ENCODE results near the gene AGXT2.
A peak's percentile ranks its signal among the peaks of the same experiment; 100 is the strongest.

The AGXT2 gene

DNA sequence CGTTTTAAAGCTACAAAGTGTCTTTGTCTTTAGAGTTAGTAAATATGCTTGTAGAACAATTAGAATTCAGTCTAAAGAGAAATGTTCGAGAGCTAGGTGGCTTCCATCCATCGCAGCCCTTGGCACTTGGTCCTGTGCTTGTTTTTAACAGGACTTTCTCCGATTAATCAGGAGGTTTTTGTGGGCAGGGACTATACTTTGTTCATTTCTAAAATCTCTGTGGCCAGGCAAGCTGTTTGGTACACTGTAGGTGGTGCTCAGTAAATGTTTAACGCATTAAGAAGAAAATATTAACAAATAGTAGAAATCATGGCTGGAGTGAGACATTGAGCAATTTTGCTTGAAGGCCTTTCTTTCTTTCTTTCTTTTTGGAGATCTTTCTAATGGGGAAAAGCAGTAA is 20.8 kb downstream of the AGXT2 start:
- in situ Hi-C loops (cut with HindIII; ENCODE audit: low pct_ligation_motif_present, low pct_unique_long_range_greater_than_20kb, low sequenced_read_pairs) = no loop called here
- peak; percentile 43 for DNase-seq

DNA sequence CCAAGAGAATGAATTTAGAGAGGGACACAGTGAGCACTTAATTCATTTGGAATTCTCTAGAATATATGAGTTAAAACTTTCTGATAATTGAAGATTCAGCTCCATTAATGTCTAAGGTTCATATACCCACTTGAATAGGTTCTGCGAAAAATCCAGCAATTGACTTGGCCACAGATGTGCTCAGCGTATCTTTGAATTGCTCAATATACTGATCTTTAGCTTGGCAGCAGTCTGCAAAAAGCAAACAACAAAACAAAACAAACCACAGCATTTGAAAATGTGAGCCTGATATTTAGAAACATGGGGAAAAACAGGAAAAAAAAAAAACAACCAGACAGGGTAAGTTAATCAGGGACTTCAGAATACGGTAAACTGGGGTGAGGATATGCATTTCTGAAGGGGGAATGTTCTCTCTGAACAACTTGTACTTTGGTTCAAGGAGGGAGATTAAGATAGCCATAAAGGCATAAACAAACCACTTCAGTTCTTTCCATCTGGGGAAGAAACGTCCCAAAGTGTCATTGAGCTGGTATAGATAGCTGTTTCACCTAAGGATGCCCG is 21.4 kb downstream of the AGXT2 start:
- DNase-seq = no peak
- in situ Hi-C loops (cut with HindIII; ENCODE audit: low pct_ligation_motif_present, low pct_unique_long_range_greater_than_20kb, low sequenced_read_pairs) = no loop called here

DNA sequence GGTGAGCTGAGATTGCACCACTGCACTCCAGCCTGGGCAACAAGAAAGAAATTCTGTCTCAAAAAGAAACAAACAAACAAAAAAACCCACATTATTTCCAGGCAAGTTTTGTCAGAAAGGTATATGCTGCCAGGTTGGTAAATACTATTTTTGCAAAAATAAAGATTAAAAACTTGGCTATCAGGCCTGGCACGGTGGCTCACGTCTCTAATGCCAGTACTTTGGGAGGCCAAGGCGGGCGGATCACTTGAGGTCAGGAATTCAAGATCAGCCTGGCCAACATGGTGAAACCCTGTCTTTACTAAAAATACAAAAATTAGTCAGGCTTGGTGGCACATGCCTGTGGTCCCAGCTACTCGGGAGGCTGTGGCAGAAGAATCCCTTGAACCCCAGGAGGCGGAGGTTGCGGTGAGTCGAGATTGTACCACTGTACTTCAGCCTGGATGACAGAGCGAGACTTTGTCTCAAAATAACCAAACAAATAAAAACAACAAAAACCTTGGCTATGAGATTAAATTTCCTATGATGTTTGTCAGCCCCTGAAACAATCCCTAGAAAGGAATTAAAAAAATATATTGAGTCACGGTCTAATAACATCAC is 22.7 kb downstream of the AGXT2 start:
- DNase-seq = no peak
- in situ Hi-C loops (cut with HindIII; ENCODE audit: low pct_ligation_motif_present, low pct_unique_long_range_greater_than_20kb, low sequenced_read_pairs) = no loop called here

DNA sequence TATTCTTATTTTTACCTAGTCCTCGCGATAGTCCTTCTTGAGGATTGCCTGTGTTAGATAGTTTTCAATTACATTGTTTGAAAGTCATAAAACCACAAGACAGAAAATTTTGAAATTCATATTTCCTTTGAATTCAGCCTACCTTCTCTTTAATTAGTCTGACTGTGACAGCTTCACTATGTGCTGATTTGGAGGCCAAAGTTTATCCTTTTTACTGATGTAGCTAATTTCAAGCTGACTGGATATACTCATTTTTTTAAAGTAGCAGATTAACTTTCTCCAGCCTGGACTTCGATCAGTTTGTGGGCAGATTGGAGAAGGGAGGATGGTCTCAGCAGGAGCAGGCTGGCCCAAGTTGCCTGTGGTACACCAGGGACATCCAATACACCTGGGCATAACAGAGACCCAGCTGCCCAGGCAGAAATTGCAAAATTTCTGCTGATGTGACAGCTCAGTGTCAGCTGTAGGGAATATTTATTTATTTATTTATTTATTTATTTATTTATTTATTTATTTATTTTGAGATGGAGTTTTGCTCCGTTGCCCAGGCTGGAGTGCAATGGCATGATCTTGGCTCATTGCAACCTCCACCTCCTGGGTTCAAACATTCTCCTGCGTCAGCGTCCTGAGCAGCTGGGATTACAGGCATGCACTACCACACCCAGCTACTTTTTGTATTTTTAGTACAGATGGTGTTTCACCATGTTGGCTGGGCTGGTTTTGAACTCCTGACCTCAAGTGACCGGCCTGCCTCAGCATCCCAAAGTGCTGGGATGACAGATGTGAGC is 24.2 kb downstream of the AGXT2 start:
- in situ Hi-C loops (cut with HindIII; ENCODE audit: low pct_ligation_motif_present, low pct_unique_long_range_greater_than_20kb, low sequenced_read_pairs) = no loop called here

DNA sequence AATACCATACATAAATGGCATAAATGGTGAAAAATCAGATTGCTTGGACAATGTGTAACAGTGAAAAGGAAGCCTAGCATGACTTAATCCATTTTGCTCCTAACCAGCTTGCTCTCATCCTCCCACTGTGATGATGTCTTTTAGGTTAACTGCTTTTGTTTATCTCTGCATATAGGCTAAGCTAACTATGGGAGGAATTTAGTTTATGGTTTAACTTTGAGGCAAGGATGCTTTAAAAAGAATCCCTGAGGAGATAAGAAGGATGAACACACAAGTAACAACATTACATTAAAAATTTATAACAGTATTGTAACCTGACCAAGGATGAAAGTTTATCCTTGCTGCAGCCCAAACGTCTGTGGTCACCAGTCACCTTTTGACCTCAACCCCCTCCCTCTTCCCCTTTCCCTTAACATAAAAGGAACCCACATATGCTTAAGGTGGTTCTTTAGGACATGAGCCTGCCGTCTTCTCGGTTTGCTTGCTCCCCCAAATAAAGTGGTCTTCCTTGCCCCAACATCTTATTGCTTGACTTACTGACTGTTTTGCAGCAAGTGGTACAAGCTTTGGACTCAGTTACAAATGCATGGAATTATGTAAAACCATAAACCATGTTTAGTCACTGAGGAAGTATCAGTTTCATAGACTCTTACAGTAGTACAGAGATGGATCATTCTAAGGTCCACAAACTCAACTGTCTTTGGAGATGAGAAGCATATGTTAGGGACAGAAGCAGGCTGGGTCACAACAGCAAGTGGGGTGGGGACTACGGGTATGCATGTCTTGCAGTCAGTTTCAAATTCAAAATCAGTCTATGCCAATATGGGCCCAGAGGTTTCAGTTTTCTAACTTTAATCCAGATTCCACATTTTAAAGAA is 31.3 kb downstream of the AGXT2 start:
- in situ Hi-C loops (cut with HindIII; ENCODE audit: low pct_ligation_motif_present, low pct_unique_long_range_greater_than_20kb, low sequenced_read_pairs) = no loop called here
- DNase-seq = no peak

More for the DNA sequence above, 24.2 kb downstream of the AGXT2 start:
- DNase-seq = no peak

DNA sequence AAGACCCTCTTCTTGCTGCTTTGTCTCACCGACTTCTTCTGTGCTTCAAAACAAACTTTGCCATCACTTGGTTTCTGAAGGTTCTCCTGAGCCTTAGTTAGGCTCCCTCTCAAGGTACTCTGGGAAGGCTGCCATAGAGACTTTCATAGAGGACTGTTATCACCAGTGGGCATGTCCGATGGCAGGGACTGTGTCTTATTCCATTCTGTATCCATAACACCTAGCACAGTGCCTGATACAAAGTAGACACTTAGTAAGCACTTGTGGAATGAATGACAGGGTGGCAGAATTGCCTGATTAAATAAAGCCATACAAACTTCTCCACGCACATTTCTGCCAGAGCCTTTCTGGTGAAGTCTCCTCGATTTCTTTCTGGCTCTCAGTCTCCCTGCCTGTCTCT is 32.7 kb downstream of the AGXT2 start:
- in situ Hi-C loops (cut with HindIII; ENCODE audit: low pct_ligation_motif_present, low pct_unique_long_range_greater_than_20kb, low sequenced_read_pairs) = no loop called here
- DNase-seq = no peak

DNA sequence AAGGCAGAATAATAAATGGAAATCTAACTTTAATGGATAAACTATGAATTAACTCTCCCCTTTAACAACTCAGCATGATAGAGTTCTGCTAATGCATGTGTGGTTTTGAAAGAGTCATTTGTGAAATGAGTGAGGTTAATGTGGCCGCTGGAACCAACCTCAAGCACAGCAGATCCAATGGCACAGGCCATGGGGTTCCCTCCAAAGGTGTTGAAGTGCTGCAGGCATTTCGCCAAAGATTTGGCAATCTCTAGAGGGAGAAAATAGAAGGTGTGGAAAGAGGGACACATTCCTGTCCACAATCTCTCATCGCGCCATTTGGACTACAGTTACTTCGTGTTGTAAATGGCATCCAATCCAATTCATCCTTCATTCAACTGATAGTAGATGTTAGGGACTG is 35.0 kb downstream of the AGXT2 start:
- in situ Hi-C loops (cut with HindIII; ENCODE audit: low pct_ligation_motif_present, low pct_unique_long_range_greater_than_20kb, low sequenced_read_pairs) = no loop called here
- no peak for DNase-seq

DNA sequence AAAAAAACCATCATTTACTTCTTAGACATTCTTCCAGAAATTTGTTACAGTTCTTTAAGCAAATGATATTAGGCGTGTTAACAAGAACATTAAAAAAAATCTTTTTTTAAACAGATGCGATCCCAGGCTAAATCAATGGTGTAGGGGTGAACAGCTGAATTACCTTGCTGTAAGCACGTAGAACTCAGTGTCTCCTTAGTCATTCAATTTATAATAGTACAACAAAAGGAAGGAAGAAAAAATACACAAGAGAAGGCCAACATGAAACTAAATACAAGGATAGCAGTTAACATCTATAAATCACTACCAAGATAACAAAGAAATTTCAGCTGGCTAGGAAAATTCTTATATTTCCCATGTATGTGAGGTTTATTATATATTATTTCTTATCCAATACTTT is 35.4 kb downstream of the AGXT2 start:
- DNase-seq = no peak
- in situ Hi-C loops (cut with HindIII; ENCODE audit: low pct_ligation_motif_present, low pct_unique_long_range_greater_than_20kb, low sequenced_read_pairs) = no loop called here

DNA sequence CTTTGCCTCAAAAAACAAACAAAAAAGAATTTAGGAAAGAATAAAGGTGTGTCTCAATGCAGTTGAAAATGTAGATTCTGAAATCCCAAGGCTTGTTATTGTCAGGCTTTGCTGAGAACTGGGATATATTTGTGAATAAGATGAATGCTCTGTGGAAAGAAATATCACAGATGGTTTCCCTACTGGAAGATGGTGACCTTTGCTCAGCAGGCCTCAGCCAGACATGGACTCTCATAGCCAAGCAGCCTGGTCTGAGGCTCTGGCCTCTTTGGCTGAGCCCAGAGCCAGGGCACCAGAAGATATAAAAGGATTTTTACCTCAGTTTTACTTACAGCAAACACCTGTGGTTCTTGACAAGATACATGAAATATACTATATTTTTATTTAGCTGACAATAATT is 37.1 kb downstream of the AGXT2 start:
- in situ Hi-C loops (cut with HindIII; ENCODE audit: low pct_ligation_motif_present, low pct_unique_long_range_greater_than_20kb, low sequenced_read_pairs) = no loop called here
- no peak for DNase-seq

DNA sequence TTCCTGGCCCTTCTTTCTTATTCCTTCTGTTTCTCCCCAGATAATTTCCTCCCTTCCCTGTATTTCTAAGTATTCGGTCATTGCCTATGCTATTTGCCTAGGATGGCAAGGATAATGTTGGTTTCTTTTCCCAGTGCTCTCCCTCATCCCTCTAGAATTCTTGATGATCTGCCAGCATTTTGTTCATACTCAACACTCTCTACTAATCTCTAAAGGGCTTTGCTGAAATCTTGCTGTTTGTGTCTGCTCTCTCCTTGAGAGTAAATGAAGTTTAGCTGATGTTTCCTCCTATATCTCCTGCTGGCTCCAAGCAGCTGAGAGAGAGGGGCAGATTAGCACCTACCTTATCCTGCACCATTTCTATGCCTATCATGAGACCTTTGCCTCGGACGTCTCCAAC is 38.1 kb downstream of the AGXT2 start:
- DNase-seq = no peak
- in situ Hi-C loops (cut with HindIII; ENCODE audit: low pct_ligation_motif_present, low pct_unique_long_range_greater_than_20kb, low sequenced_read_pairs) = no loop called here

DNA sequence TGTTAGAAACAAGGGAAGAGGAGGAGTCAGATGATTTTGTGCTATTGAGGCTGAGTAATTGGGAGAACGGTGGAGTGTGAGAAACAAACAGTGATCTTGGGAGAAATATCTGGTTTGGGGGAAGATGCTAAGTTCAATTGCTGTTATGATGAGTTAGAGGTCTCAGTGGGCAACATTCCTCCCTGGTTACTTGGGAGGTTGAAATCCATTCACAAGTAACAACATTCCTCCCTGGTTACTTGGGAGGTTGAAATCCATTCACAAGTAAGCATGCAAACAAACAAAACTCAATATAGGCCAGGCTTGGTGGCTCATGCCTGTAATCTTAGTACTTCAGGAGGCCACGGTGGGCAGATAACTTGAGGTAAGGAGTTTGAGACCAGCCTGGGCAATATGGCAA is 38.7 kb downstream of the AGXT2 start:
- in situ Hi-C loops (cut with HindIII; ENCODE audit: low pct_ligation_motif_present, low pct_unique_long_range_greater_than_20kb, low sequenced_read_pairs) = no loop called here
- no peak for DNase-seq

DNA sequence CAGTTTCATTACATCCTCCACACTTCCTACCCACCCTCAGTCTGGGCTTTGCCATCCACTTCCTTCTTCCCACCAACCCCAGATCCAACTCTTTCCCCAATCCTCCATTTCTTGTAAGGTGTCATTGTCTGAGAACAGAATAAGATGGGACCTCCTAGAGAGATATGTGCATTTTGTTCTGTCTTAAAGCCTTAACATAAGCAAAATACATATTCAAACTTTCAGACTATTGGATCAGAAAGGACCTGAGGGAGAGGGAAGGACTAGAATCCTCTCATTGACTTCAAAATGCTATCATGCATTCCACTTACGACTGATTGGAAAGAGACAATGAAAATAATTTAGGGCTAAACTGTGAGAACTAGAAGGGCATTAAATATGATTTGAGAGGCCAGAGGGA is 43.0 kb downstream of the AGXT2 start:
- no peak for DNase-seq
- in situ Hi-C loops (cut with HindIII; ENCODE audit: low pct_ligation_motif_present, low pct_unique_long_range_greater_than_20kb, low sequenced_read_pairs) = no loop called here

DNA sequence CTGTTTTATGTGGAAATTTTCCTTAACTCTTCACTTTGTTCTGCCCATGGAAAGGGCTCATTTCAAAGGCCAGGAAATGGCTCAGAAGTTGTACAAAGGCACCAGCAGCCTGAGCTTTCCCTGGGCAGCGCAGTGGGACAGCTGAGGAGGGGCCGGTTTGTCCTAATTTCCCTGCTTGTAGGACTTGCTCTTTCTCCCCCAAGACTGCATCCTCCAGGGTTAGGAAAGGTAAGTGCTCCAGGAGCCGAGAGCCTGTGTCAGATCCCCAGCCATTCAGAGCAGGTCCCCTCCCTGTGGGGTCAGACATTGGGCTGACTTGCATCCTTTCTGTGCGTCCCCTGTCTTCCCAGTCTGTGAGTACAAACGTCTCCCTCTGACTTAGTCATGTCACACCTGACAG is 43.5 kb downstream of the AGXT2 start:
- no peak for DNase-seq
- in situ Hi-C loops (cut with HindIII; ENCODE audit: low pct_ligation_motif_present, low pct_unique_long_range_greater_than_20kb, low sequenced_read_pairs) = no loop called here

DNA sequence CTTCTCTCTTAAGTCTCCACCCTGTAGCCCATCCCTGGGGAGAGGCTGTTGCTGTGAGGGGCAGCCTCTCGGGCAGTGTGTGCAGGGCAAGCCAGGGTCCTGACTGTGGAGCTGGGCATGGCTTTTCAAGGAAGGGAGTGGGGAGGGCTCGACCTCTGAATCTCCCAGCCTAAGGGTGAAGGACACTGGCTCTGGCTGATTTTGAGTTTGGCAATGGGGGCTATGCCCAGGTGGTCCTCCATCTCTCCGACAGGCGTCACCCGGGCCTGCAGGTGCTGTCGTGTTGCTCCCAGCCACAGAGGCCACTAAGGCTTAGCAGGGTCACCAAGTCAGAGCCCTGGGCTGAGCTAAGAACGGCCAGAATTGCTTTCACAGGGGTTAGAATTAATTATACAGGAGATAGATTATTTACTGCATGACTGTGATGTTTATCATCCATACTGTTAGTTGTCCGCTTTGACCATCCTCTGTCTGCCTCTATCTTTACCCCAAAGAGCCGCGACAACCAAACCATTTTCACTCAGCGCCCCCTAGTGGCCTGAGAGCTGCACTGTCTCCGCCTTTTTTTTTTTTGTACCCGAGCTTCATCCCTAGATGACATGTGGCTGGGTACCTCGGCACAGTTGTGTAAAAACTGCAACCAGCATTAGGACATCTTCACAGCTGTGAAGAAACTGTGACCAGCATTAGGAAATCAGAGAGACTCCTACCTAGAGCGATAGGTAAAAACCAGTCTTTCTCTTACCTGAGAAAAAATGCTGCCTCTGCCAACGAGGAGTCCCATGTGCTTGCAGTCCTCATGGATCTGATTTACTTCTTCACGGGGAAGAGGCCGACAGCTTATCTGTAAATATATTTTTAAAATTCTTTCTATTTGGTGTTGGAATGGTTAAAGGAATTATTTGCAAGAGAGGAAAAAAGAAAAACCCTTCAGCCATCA is 44.5 kb downstream of the AGXT2 start:
- in situ Hi-C loops (cut with HindIII; ENCODE audit: low pct_ligation_motif_present, low pct_unique_long_range_greater_than_20kb, low sequenced_read_pairs) = no loop called here
- DNase-seq = peak; percentile 56

DNA sequence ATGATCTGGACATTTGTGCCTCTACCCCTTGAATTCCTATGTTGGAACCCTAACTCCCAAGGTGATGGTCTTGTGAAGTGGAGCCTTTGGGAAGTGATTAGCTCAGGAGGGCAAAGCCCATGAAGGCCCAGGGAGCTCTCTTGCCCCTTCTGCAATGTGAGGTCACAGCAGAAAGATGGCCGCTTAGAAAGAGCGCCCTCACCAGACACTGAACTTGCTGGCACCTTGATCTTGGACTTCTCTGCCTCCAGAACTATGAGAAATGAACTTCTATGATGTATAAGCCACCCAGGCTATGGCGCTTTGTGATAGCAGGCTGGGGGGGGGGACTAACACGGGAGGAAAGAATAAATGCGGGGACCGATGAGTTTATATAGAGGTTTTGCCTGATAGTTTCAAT is 45.3 kb downstream of the AGXT2 start:
- in situ Hi-C loops (cut with HindIII; ENCODE audit: low pct_ligation_motif_present, low pct_unique_long_range_greater_than_20kb, low sequenced_read_pairs) = no loop called here
- no peak for DNase-seq

DNA sequence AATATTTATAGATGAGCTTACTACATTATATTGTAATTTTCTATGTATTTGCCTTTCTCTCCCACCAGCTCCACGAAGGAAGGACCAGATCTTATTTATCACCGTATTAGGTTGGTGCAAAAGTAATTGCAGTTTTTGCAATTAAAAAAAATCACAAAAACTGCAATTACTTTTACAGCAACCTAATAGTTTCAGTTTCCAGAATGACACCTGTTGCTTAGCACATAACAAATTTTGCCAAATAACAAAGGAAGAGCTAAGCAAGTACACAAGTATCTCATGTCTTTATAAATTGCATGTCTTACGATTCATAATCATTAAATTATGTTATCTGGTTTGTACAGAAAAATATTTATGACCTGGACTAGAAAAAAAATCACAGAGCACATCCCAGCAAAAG is 45.9 kb downstream of the AGXT2 start:
- DNase-seq = no peak
- in situ Hi-C loops (cut with HindIII; ENCODE audit: low pct_ligation_motif_present, low pct_unique_long_range_greater_than_20kb, low sequenced_read_pairs) = no loop called here

DNA sequence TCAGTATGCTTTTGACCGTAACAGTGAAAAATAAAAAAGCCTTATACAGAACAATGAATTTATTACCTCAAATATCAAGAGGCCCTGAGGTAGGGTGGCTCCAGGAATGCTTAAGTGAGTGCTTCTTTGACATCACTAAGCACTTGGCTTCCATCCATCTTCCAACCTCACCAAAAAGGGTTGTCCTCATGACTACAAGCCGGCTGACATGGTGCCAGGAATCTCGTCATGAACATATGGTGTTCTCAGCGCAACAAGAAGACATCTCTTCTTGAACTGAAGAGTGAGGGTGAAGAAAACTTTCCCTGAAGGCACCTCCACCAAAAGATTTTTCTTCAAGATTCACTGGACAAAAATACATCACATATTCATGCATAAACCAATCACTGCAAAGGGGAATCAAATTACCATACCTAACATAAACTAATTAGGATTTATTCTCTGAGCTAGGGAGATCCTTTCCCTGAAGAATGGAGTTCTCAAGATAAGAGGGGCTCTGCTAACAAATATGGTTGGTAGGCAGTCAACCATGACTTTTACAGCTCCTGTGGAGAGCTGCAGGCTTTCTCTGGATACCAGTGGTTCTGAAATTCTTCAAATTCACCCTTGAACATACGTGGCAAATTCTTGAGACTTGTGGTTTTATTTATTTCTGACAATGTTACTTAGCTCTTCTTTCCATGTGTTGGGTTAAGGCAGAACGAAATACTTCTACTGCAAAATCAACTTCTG is 49.5 kb downstream of the AGXT2 start:
- DNase-seq = no peak
- in situ Hi-C loops (cut with HindIII; ENCODE audit: low pct_ligation_motif_present, low pct_unique_long_range_greater_than_20kb, low sequenced_read_pairs) = no loop called here

DNA sequence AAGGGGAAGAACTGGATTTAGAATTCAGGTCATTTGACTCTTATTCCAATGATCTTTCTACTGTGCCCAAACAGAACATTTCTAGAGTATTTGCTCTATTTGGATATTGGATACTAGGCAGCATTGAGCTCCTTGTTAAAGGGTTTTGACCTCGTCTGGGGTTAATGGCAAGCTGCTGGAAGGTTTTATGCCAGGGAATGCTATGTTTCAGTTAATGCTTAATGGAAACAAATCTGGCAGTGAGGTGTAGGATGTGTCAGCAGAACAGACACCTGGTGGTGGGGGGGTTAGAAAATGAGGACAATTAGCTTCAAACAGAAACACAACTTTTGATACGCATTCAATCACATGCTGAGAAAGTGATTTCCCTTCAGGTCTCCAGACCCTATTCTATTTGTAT is 51.5 kb downstream of the AGXT2 start:
- in situ Hi-C loops (cut with HindIII; ENCODE audit: low pct_ligation_motif_present, low pct_unique_long_range_greater_than_20kb, low sequenced_read_pairs) = no loop called here
- no peak for DNase-seq

Measured in ACHN (cell line).